ENCODE measurements around the gene RASGRP3.

Gene RASGRP3

GRCh38 chr2:33492399-33493134 is 16.1 kb downstream of the RASGRP3 start:
- DNase-seq = no peak

GRCh38 chr2:33494155-33494779 is 17.8 kb downstream of the RASGRP3 start:
- no peak for DNase-seq

- DNase-seq = no peak
Measured at GRCh38 chr2:33494877-33495641, 18.6 kb downstream of the RASGRP3 start.

GRCh38 chr2:33495683-33496082 is 19.2 kb downstream of the RASGRP3 start:
- DNase-seq = no peak

- DNase-seq = no peak
Measured at GRCh38 chr2:33496150-33496549, 19.7 kb downstream of the RASGRP3 start.

DNA sequence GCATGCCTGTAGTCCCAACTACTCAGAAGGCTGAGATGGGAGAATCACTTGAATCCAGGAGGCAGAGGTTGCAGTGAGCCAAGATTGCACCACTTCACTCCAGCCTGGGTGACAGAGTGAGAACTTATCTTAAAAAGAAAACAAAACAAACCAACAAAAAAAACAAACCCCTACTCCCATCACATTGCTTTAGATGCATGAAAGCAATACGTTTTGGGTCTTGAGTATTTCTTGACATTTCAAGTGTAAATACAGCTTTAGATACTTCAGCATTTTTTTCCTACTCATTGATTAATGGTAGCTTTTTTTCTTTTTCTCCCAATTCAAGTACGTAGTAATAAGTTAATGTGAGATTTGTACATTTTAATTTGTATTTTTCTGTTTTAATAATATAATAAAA is 20.3 kb downstream of the RASGRP3 start:
- no peak for DNase-seq

- DNase-seq = no peak
Measured at GRCh38 chr2:33497221-33497650, 20.8 kb downstream of the RASGRP3 start.

- DNase-seq = no peak
Measured at GRCh38 chr2:33498291-33498956, 22.0 kb downstream of the RASGRP3 start.

DNA sequence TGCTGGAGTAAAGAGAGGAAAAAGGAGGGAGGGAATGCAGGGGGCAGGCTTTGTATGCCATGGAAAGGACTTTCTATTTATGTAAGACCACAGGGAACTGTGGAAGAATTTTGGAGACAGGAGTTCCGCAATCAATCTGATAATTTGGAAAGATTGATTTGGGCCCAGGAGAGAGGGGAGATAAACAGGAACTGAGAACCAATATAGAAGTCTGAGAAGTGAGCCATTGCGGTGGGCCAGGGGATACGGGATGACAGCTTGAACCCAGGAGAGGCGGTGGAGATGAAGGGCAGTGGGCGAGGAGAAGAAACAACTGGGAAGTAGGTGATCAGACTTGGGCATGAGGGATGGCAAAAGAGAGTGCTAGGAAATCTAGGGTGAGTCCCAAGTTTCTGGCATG is 23.7 kb downstream of the RASGRP3 start:
- DNase-seq = no peak

- no peak for DNase-seq
Measured at GRCh38 chr2:33502025-33502424, 25.6 kb downstream of the RASGRP3 start.

GRCh38 chr2:33503002-33503401 is 26.6 kb downstream of the RASGRP3 start:
- no peak for DNase-seq

DNA sequence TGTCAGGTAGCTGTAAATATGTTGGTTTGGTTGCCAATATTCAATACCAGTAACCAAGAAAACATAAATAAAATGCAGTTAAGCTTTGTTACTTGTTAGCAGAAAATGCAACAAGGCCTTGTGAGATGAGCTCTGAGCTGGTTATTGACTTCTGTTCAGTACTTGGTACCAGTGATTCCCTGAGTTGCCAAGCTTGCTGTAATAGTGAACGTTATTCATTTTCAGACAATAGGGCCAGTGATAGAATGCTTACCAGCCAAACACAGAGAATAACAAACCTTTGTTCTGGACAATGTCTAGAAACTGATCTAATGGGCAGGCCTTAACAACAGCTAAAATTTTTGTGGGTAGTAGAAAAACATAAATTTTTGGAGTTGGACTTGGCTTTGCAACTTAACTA is 29.5 kb downstream of the RASGRP3 start:
- DNase-seq = no peak

DNA sequence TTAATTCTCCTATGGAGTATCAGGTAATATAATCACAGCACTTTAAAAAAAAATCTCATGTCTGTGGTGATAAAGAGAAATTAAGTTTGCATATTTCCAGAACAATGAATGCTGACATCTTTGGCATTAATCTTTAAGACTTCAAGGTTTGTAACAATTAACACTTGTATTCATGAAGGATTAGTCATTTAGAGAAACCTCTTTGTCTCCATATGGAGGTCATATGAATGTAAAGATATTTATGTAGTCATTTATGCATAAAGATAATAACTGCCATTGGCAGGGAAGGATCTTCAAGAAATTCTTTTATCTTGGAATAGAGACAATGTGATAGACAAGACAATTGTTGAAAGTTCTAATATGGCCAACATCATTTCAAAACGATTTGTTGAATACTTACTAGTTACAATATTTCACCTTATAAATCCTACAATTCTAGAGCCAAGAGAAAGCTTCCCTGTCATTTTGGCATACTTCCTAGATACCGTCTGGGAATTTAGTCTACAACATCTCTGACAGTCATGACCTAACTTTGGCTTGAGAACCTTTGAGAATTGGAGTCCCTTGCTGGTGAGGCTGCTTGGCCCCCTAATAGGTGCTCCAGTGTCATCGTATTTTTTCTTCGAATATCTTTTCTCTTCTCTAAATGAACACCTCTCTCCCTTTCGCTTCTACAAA is 33.6 kb downstream of the RASGRP3 start:
- no peak for DNase-seq

DNA sequence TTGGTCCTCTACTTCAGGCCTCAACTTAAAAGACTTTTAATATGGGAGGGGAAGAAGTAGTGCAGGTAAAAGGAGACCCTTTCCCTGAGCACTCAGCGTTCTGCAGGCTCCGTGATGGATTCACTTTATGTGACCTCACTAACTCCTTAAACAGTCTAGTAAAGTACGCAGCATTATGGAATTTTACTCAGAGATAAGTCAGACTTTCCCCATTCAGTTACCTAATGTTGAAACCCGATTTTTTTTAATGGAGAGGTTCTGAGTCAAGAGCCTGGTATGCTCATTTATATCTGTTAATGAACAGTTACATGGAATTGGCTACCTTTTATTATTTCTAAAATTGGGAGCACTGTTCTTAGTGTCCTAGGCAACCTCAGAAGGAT is 34.1 kb downstream of the RASGRP3 start:
- no peak for DNase-seq

DNA sequence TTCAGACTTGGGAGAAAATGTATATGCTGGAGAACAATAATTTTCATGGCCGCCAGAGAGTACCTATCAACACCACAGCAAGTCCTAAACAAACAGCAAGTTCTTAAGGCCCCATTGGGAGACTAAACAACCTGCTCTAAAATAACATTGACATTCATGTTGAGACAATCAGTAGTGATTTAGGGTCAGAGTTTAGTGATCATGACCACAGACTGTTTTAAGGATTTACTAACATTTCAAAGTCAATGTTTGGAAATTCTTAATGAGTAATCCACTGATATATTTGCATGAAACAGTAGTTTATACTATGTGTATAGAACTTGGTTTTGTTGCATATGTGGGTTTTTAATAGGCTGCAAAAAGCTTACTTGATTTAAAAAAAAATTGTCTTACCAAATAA is 34.7 kb downstream of the RASGRP3 start:
- DNase-seq = no peak

- DNase-seq = no peak
Measured at GRCh38 chr2:33512112-33512511, 35.7 kb downstream of the RASGRP3 start.

DNA sequence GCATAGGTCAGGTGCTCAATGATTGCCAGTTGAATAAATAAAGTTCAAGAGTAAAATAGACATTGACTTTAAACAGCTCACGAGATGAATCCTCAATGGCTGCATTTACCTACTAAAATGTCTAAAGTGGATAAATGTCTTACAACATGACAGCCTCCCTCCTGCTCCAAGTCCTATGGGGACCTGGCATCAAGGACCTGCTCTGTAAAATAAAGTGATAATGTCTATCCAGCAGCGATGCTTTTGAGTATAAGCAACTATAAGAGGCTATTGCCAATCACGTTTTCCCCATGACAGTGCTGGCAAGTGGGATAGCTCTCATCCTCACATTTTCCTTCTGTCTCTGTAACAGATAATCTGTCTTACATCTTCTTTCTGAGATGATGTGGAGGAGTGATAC is 37.0 kb downstream of the RASGRP3 start:
- DNase-seq = no peak

DNA sequence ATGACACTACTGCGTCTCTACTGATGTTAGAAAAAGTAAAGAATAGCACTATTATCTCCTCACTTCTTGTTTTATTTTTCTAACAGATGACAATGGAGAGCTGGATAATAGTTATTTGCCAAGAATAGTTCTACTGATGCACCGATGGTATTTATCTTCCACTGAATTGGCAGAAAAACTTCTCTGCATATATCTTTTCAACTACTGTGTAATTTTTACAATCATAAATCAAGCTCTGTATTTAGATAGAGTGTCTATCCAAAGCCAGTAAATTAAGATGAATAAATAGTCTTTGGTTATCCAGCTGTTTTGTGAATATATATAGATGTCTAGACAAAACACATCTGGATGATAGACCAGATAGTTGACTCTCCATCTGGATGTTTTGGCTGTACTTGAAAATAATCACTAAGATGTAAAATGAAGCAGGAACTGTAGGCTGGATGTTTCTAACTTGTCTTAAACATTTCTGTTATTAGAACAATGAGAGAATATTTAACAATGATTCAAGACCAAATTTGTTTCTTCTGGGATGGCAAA is 40.1 kb downstream of the RASGRP3 start:
- no peak for DNase-seq

- DNase-seq = no peak
Measured at GRCh38 chr2:33518200-33518599, 41.8 kb downstream of the RASGRP3 start.

DNA sequence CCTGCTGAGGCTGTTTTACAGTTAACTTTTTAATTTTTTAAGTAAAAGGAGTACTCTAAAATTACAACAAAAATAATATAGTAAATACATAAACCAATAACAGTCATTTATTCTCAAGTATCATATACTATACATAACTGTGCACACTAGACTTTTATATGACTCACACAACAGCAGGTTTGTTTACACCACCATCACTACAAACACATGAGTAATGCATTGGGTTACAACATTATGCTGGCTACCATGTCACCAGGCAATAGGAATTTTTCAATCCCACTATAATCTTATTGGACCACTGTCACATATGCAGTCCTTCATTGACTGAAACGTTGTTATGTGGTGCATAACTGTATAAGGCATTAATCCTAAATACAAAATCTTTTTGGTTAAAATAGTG is 42.5 kb downstream of the RASGRP3 start:
- DNase-seq = no peak

- no peak for DNase-seq
Measured at GRCh38 chr2:33521791-33522281, 45.4 kb downstream of the RASGRP3 start.

DNA sequence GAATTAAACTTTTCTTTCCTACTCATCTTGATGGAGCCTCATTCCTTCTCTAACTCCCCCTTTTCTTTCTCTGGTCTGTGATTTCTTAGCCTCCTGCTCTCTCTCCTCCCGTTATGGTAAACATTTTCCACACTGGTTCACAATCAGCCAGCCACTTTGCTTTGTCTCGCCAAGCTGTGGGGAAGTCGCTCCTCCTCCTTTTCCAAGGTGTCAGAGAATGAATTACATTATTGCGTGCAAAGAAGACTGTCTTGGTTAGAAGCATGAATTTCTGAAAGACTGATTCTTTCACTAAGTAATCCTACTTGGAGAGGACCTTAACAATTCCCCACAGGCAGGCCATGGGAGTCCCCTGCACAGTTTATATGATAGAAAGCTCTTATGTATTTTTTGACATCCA is 46.1 kb downstream of the RASGRP3 start:
- no peak for DNase-seq
